ENCODE measurements around the gene HELZ2.

HELZ2 gene

GRCh38 chr20:63536241-63536977 is 37.6 kb downstream of the HELZ2 start:
- DNase-seq, result peak; percentile 38

GRCh38 chr20:63534831-63535651 is 39.0 kb downstream of the HELZ2 start:
- no peak for DNase-seq

GRCh38 chr20:63534427-63534830 is 39.6 kb downstream of the HELZ2 start:
- DNase-seq, result no peak

GRCh38 chr20:63533871-63534393 is 40.1 kb downstream of the HELZ2 start:
- no peak for DNase-seq

GRCh38 chr20:63533388-63533787 is 40.7 kb downstream of the HELZ2 start:
- DNase-seq, result no peak

GRCh38 chr20:63532449-63532971 is 41.5 kb downstream of the HELZ2 start:
- no peak for DNase-seq

- DNase-seq, result no peak
These were observed 42.2 kb downstream of the HELZ2 start for GRCh38 chr20:63531686-63532448.

- no peak for DNase-seq
These were observed 43.3 kb downstream of the HELZ2 start for GRCh38 chr20:63530788-63531160.

- DNase-seq, result no peak
These were observed 43.9 kb downstream of the HELZ2 start for GRCh38 chr20:63529861-63530787.

- DNase-seq, result no peak
These were observed 44.7 kb downstream of the HELZ2 start for GRCh38 chr20:63529180-63529860.

- no peak for DNase-seq
These were observed 46.9 kb downstream of the HELZ2 start for GRCh38 chr20:63527184-63527583.

GRCh38 chr20:63525971-63526370 is 48.1 kb downstream of the HELZ2 start:
- no peak for DNase-seq

GRCh38 chr20:63525185-63525584 is 48.9 kb downstream of the HELZ2 start:
- no peak for DNase-seq
